Liver (tissue), 3 donors: Measurements from ENCODE around the gene SPTBN5.

ENCODE experiments used
- EGR1 ChIP-seq, 2 donors: IDR thresholded peaks; 2 replicates each; pipeline ENCODE4 v1.6.1; 2016 to 2018; ENCODE audit warnings: antibody characterized with exemption in 2 of 2, low read depth in 2 of 2
- GABPA ChIP-seq, 2 donors: IDR thresholded peaks in 1 of 2; conservative IDR thresholded peaks in 1 of 2; 2 replicates each; pipeline ENCODE4 v1.6.1; 2016; ENCODE audit warnings: antibody characterized with exemption in 2 of 2, mild to moderate bottlenecking in 1 of 2, moderate library complexity in 1 of 2
- JUND ChIP-seq, 2 donors: IDR thresholded peaks; 2 replicates each; pipeline ENCODE4 v1.6.1; 2016; ENCODE audit warnings: antibody characterized with exemption in 2 of 2
- NR2F2 ChIP-seq: IDR thresholded peaks from 2 replicates; pipeline ENCODE4 v1.6.1; 2016; ENCODE audit warnings: antibody characterized with exemption
- RAD21 ChIP-seq, 2 donors: IDR thresholded peaks; 2 replicates each; pipeline ENCODE4 v1.6.1; 2016; ENCODE audit warnings: antibody characterized with exemption in 2 of 2, mild to moderate bottlenecking in 2 of 2
- SP1 ChIP-seq: IDR thresholded peaks from 2 replicates; pipeline ENCODE4 v1.6.1; 2018; ENCODE audit warnings: antibody characterized with exemption, mild to moderate bottlenecking
- TAF1 ChIP-seq: conservative IDR thresholded peaks from 2 replicates; pipeline ENCODE4 v1.6.1; 2016; ENCODE audit warnings: antibody characterized with exemption, mild to moderate bottlenecking
- YY1 ChIP-seq: IDR thresholded peaks from 2 replicates; pipeline ENCODE4 v1.6.1; 2016; ENCODE audit warnings: antibody characterized with exemption, mild to moderate bottlenecking
- TF ChIP-seq, protein P1 (sequence below): fragments of 150-350 bp; IDR thresholded peaks from 2 replicates; pipeline ENCODE4 v1.5.1; 2017; ENCODE audit warnings: improper control_type of control experiment, low read depth, low read length; ENCODE audit not compliant: missing input control
- TF ChIP-seq, protein P2 (sequence below): IDR thresholded peaks from 2 replicates; pipeline ENCODE4 v1.6.1; 2016; ENCODE audit warnings: antibody characterized with exemption
- TF ChIP-seq, protein P3 (sequence below): IDR thresholded peaks from 2 replicates; pipeline ENCODE4 v1.6.1; 2016; ENCODE audit warnings: antibody characterized with exemption
- TF ChIP-seq, protein P4 (sequence below): IDR thresholded peaks from 2 replicates; pipeline ENCODE4 v1.6.1; 2016; ENCODE audit warnings: antibody characterized with exemption
- TF ChIP-seq, protein P5 (sequence below): IDR thresholded peaks from 2 replicates; pipeline ENCODE4 v1.6.1; 2016; ENCODE audit warnings: antibody characterized with exemption, mild to moderate bottlenecking
- donor health status: healthy.
- donor health status: healthy.

DNA sequence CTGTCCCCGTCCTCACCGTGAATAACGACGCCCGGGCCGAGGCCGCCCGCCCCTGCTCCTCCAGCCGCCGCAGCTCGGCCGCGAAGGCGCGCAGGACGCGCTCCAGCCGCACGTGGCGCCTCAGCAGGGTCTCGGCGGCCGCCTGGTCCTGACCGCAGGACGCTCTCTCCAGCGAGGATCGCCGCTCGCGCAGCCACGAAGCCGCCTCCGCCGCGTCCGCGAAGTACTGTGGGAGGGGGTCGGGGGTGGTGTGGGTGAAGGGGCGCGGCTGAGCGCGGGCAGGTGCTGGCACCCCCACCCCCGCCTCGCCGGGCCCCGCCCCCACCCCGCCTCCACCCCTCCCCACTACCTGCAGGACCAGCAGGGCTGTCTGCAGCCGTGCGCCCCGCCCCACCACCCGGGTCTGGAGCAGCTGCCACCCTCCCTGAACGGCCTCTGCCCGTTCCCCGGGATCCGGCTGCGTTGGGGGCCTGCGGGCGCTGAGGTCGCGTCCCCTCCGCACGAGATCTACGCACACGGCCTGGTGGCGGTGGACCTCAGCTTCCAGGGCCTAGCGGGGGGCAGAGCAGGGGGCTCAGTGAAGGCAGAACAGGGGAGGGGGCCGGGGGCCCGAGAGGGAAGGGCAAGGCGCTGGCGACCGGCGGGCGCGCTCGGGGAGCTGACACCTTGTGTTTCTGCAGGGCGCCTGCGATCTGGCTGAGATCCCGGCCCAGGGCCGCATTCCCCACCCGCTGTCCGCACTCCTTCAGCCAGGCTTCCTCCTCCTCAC, 11.7 kb downstream of the SPTBN5 start:
- TF ChIP-seq, protein P1, sequence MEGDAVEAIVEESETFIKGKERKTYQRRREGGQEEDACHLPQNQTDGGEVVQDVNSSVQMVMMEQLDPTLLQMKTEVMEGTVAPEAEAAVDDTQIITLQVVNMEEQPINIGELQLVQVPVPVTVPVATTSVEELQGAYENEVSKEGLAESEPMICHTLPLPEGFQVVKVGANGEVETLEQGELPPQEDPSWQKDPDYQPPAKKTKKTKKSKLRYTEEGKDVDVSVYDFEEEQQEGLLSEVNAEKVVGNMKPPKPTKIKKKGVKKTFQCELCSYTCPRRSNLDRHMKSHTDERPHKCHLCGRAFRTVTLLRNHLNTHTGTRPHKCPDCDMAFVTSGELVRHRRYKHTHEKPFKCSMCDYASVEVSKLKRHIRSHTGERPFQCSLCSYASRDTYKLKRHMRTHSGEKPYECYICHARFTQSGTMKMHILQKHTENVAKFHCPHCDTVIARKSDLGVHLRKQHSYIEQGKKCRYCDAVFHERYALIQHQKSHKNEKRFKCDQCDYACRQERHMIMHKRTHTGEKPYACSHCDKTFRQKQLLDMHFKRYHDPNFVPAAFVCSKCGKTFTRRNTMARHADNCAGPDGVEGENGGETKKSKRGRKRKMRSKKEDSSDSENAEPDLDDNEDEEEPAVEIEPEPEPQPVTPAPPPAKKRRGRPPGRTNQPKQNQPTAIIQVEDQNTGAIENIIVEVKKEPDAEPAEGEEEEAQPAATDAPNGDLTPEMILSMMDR, result no peak
- TF ChIP-seq, protein P2, sequence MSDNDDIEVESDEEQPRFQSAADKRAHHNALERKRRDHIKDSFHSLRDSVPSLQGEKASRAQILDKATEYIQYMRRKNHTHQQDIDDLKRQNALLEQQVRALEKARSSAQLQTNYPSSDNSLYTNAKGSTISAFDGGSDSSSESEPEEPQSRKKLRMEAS, result no peak
- no peak for TF ChIP-seq EGR1 (IDR thresholded peaks at IDR 0.05; ENCODE audit: low read depth in 2 of 2)
- TF ChIP-seq, protein P3, sequence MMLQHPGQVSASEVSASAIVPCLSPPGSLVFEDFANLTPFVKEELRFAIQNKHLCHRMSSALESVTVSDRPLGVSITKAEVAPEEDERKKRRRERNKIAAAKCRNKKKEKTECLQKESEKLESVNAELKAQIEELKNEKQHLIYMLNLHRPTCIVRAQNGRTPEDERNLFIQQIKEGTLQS, result no peak
- no peak for TF ChIP-seq RAD21 (IDR thresholded peaks at IDR 0.05)
- TF ChIP-seq SP1, result no peak
- TF ChIP-seq TAF1, result no peak
- TF ChIP-seq YY1, result no peak
- TF ChIP-seq, protein P4, sequence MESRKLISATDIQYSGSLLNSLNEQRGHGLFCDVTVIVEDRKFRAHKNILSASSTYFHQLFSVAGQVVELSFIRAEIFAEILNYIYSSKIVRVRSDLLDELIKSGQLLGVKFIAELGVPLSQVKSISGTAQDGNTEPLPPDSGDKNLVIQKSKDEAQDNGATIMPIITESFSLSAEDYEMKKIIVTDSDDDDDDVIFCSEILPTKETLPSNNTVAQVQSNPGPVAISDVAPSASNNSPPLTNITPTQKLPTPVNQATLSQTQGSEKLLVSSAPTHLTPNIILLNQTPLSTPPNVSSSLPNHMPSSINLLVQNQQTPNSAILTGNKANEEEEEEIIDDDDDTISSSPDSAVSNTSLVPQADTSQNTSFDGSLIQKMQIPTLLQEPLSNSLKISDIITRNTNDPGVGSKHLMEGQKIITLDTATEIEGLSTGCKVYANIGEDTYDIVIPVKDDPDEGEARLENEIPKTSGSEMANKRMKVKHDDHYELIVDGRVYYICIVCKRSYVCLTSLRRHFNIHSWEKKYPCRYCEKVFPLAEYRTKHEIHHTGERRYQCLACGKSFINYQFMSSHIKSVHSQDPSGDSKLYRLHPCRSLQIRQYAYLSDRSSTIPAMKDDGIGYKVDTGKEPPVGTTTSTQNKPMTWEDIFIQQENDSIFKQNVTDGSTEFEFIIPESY, result no peak
- TF ChIP-seq GABPA (IDR thresholded peaks at IDR 0.05 in 1 of 2, conservative IDR thresholded peaks at IDR 0.05 in 1 of 2), result no peak
- no peak for TF ChIP-seq JUND (IDR thresholded peaks at IDR 0.05)
- TF ChIP-seq, protein P5, sequence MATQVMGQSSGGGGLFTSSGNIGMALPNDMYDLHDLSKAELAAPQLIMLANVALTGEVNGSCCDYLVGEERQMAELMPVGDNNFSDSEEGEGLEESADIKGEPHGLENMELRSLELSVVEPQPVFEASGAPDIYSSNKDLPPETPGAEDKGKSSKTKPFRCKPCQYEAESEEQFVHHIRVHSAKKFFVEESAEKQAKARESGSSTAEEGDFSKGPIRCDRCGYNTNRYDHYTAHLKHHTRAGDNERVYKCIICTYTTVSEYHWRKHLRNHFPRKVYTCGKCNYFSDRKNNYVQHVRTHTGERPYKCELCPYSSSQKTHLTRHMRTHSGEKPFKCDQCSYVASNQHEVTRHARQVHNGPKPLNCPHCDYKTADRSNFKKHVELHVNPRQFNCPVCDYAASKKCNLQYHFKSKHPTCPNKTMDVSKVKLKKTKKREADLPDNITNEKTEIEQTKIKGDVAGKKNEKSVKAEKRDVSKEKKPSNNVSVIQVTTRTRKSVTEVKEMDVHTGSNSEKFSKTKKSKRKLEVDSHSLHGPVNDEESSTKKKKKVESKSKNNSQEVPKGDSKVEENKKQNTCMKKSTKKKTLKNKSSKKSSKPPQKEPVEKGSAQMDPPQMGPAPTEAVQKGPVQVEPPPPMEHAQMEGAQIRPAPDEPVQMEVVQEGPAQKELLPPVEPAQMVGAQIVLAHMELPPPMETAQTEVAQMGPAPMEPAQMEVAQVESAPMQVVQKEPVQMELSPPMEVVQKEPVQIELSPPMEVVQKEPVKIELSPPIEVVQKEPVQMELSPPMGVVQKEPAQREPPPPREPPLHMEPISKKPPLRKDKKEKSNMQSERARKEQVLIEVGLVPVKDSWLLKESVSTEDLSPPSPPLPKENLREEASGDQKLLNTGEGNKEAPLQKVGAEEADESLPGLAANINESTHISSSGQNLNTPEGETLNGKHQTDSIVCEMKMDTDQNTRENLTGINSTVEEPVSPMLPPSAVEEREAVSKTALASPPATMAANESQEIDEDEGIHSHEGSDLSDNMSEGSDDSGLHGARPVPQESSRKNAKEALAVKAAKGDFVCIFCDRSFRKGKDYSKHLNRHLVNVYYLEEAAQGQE, result no peak
- no peak for TF ChIP-seq NR2F2
